Psoas muscle (tissue), 8 donors: ENCODE results near the gene FBLN7. TPM values are rescaled to one million over a fixed set of nuclear protein-coding genes. Genes with fewer than 3 reads are reported as not detected.
A peak's percentile ranks its signal among the peaks of the same experiment; 100 is the strongest.

Experiments
- ATAC-seq, 4 donors: fragments of 200-7000 bp; cut with Tn5 transposase; one replicate each; pipeline ENCODE4 v1.9.1; 2020; ENCODE audit warnings: moderate library complexity in 3 of 4, mild to moderate bottlenecking in 2 of 4
- DNase-seq, 2 donors: peaks; one replicate each; pipeline ENCODE4 v3.0.0-alpha.2; 2020
- H3K27ac ChIP-seq: fragments of 200-600 bp; one replicate; pipeline ENCODE4 v1.8.0; 2022
- H3K27me3 ChIP-seq, 3 donors: fragments of 200-600 bp in 1 of 3; one replicate each; pipeline versions ENCODE4 v1.6.1 to v1.8.0; 2013 to 2022; ENCODE audit warnings: low read length in 2 of 3, mild to moderate bottlenecking in 2 of 3, moderate library complexity in 1 of 3; ENCODE audit not compliant: insufficient read depth in 3 of 3
- H3K36me3 ChIP-seq, 2 donors: fragments of 200-600 bp in 1 of 2; one replicate each; pipeline versions ENCODE4 v1.6.1 to v1.8.0; 2013 to 2022; ENCODE audit warnings: low read depth in 1 of 2, mild to moderate bottlenecking in 1 of 2, moderate library complexity in 1 of 2; ENCODE audit not compliant: insufficient read depth in 1 of 2
- H3K4me1 ChIP-seq: fragments of 200-600 bp; one replicate; pipeline ENCODE4 v1.8.0; 2022
- H3K4me3 ChIP-seq: fragments of 200-600 bp; one replicate; pipeline ENCODE4 v1.8.0; 2022; ENCODE audit warnings: mild to moderate bottlenecking
- H3K9me3 ChIP-seq: fragments of 200-600 bp; one replicate; pipeline ENCODE4 v1.8.0; 2022
- CTCF ChIP-seq: fragments of 200-600 bp; IDR thresholded peaks from one replicate; pipeline ENCODE4 v1.8.0; 2022; ENCODE audit warnings: antibody characterized with exemption
- WGBS, 3 donors: extraction: QIAGEN DNeasy Blood & Tissue Kit; methylation state at CpG; one replicate each; pipeline versions ENCODE4 v1.1.6 to v1.1.7; 2013; 5-methylcytosine and 5-hydroxymethylcytosine counted together
- intact Hi-C, 2 donors: fragments of 100-400 bp; cut with DNase I; formaldehyde crosslinking; loops; one replicate each; pipeline versions ENCODE4 v1.11.0 to v1.14.2; 2022
- polyA plus RNA-seq, 3 donors: library from polyadenylated mRNA; stranded (reverse); fragments of 200-250 nt; gene quantifications; one replicate each; pipeline ENCODE4 v1.2.3, GENCODE V29; 2013
- total RNA-seq, 4 donors: library from RNA; stranded (reverse); fragmentation: NEBNext Ultra II Directional in 2 of 4; extraction: Animal tissue kit (Norgen Biotek cat#: 25700) in 2 of 4; gene quantifications; one replicate each; pipeline versions ENCODE4 v1.2.1 to v1.2.4, GENCODE V29; 2021 to 2023
- donor health status: healthy with polysubstance abuse.
- donor health status: DM: no; HTN: no; CAD: no; lungs with moderate emphysema.
- donor health status: Bipolar disorder and iron deficiency.
- donor health status: healthy.
- donor health status: DM: yes; HTN: yes; CAD: no.
- donor health status: DM: no; HTN: no; CAD: no.
- donor health status: DM: no; HTN: no; CAD: no.
- donor health status: DM: yes; HTN: yes; CAD: no.

Gene FBLN7
- total and polyA plus RNA-seq, 7 donors: 0.18 to 1.2 (median 0.31) TPM

- Histone ChIP-seq H3K27me3 (no peaks in the 10 kb centered on the region), H3K4me1 (no peaks in the 10 kb centered on the region), H3K27ac (no peak overlapping the region), H3K36me3 (peaks cover 2 to 44% of the 10 kb centered on the region in 2 donors), H3K9me3 (peaks cover 6% of the 10 kb centered on the region), H3K4me3 (no peak overlapping the region)
- TF ChIP-seq CTCF: no peak
- ATAC-seq: no peak
- intact Hi-C loops: no loop called here
- no peak for DNase-seq
Observed at GRCh38 chr2:112217854-112218253, 79.7 kb downstream of the FBLN7 start.

GRCh38 chr2:112220186-112220585 is 82.0 kb downstream of the FBLN7 start:
- no peak for TF ChIP-seq CTCF
- DNase-seq (no peak), ATAC-seq (no peak)
- Histone ChIP-seq H3K9me3 (peaks cover 6% of the 10 kb centered on the region), H3K4me1 (no peaks in the 10 kb centered on the region), H3K4me3 (no peak overlapping the region), H3K27ac (no peak overlapping the region), H3K27me3 (no peaks in the 10 kb centered on the region), H3K36me3 (peaks cover 2 to 46% of the 10 kb centered on the region in 2 donors)
- 98 to 100% (median 98%) methylated on average over 3 of the region's 3 CpGs for WGBS, 3 donors
- intact Hi-C loops: no loop called here

GRCh38 chr2:112220831-112221230 is 82.6 kb downstream of the FBLN7 start:
- H3K4me1 ChIP-seq: no peaks in the 10 kb centered on the region
- no peak overlapping the region for H3K4me3 ChIP-seq
- peaks cover 2 to 46% of the 10 kb centered on the region in 2 donors for H3K36me3 ChIP-seq
- H3K27me3 ChIP-seq: no peaks in the 10 kb centered on the region
- intact Hi-C loops: no loop called here
- TF ChIP-seq CTCF: no peak
- H3K27ac ChIP-seq: no peak overlapping the region
- DNase-seq (no peak), ATAC-seq (no peak)
- WGBS, 3 donors: 96 to 97% (median 96%) methylated on average over 3 of the region's 3 CpGs
- peaks cover 6% of the 10 kb centered on the region for H3K9me3 ChIP-seq

- intact Hi-C loops: no loop called here
- peak in 1 of 4 donors; percentile 32 for ATAC-seq
- TF ChIP-seq CTCF: no peak
Observed at GRCh38 chr2:112229348-112229747, 91.2 kb downstream of the FBLN7 start.

GRCh38 chr2:112230371-112230770 is 92.2 kb downstream of the FBLN7 start:
- no peaks in the 10 kb centered on the region for H3K27me3 ChIP-seq
- 80 to 86% (median 83%) methylated on average over 3 of the region's 3 CpGs for WGBS, 3 donors
- no peak for TF ChIP-seq CTCF
- no peak overlapping the region for H3K27ac ChIP-seq
- H3K36me3 ChIP-seq: peaks cover 0 to 71% of the 10 kb centered on the region in 2 donors
- intact Hi-C loops: no loop called here
- H3K4me3 ChIP-seq: no peak overlapping the region
- DNase-seq (no peak), ATAC-seq (no peak)
- no peaks in the 10 kb centered on the region for H3K4me1 ChIP-seq
- no peaks in the 10 kb centered on the region for H3K9me3 ChIP-seq

More at GRCh38 chr2:112229348-112229747, 91.2 kb downstream of the FBLN7 start:
- no peak for DNase-seq
- no peaks in the 10 kb centered on the region for H3K9me3 ChIP-seq
- peaks cover 0 to 73% of the 10 kb centered on the region in 2 donors for H3K36me3 ChIP-seq
- no peak overlapping the region for H3K27ac ChIP-seq
- H3K4me3 ChIP-seq: no peak overlapping the region
- H3K27me3 ChIP-seq: no peaks in the 10 kb centered on the region
- no peaks in the 10 kb centered on the region for H3K4me1 ChIP-seq
